ENCODE measurements around the gene BHLHE23.
"Not testable (repeated sequence)": the region's sequence is repeated elsewhere in the genome, so short reads cannot be mapped to it uniquely, and the experiment has no call there.

Gene BHLHE23

GRCh38 chr20:63042448-63043071 lies 35.8 kb upstream of the BHLHE23 start:
- DNase-seq, result no peak

GRCh38 chr20:63041776-63042175 lies 35.0 kb upstream of the BHLHE23 start:
- DNase-seq, result no peak

GRCh38 chr20:63037669-63038268 lies 31.0 kb upstream of the BHLHE23 start:
- no peak for DNase-seq

- DNase-seq, result no peak
These were observed 29.5 kb upstream of the BHLHE23 start for GRCh38 chr20:63036291-63036690.

- DNase-seq, result no peak
These were observed 28.9 kb upstream of the BHLHE23 start for GRCh38 chr20:63035603-63036185.

- DNase-seq, result not testable (repeated sequence)
These were observed 28.2 kb upstream of the BHLHE23 start for GRCh38 chr20:63034710-63035602.

GRCh38 chr20:63033794-63034709 lies 27.3 kb upstream of the BHLHE23 start:
- DNase-seq, result no peak

GRCh38 chr20:63032861-63033793 lies 26.4 kb upstream of the BHLHE23 start:
- DNase-seq, result no peak

GRCh38 chr20:63032026-63032800 lies 25.4 kb upstream of the BHLHE23 start:
- no peak for DNase-seq

- no peak for DNase-seq
These were observed 24.7 kb upstream of the BHLHE23 start for GRCh38 chr20:63031251-63032014.

GRCh38 chr20:63029358-63030121 lies 22.8 kb upstream of the BHLHE23 start:
- DNase-seq, result no peak

- no peak for DNase-seq
These were observed 21.7 kb upstream of the BHLHE23 start for GRCh38 chr20:63028461-63028921.

GRCh38 chr20:63027922-63028389 lies 21.2 kb upstream of the BHLHE23 start:
- DNase-seq, result no peak

GRCh38 chr20:63027221-63027921 lies 20.6 kb upstream of the BHLHE23 start:
- no peak for DNase-seq

- DNase-seq, result no peak
These were observed 19.9 kb upstream of the BHLHE23 start for GRCh38 chr20:63026582-63027165.

- no peak for DNase-seq
These were observed 19.0 kb upstream of the BHLHE23 start for GRCh38 chr20:63025534-63026331.
